Measurements from ENCODE around the gene CFAP90. TPM values are rescaled to one million over a fixed set of nuclear protein-coding genes. Genes with fewer than 3 reads are reported as not detected.

Gene CFAP90
- total RNA-seq, 1 donor from 2014 or later, result not detected

DNA sequence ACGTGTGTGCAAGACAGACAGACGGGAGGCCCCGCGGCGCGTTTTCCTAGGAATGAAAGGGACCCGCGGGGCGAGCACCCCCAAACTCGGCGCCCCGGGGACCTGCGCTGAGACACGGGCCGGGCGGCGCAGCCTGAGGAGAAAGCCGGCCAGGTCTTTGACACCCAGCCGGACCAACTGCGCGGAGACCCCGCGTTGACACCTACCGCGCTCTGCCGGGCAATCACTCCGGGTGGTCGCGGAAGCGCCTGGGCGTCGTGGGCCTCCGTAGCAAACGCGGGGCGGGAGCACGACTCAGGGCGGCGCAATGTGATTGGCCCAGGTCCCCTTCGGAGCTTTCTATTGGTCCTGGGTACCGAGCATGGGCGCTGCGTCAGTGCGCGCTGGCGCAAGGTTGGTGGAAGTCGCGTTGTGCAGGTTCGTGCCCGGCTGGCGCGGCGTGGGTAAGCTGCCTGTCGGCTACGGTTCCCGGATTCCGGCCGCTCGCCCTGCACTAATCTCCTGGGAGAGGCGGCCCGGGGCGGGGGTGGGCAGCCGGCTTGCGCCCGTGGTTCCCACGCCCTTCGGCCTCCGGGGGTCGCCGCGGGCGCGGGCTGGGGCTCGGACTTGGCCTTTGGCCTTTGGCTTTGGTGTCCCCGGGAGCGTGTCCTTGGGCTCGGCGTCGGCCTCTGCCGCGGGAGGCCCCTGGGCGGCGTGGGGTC lies 18.0 kb upstream of the CFAP90 start, which contains the start of the genes FASTKD3 and MTRR:
Gene FASTKD3 (minus strand): TSS at position 259 of the 701 bp plus-strand sequence. CDS start 948 bp downstream, outside the sequence.
Gene MTRR (plus strand): TSS at position 376 of the 701 bp plus-strand sequence. CDS start 1,647 bp downstream, outside the sequence.
- peak within 1 kb of the TSS; percentile 87 for H3K4me3 ChIP-seq (ENCODE audit: low read depth, low read length)
- DNase-seq (ENCODE audit: low read depth), result no peak
- no peak for TF ChIP-seq CTCF (conservative IDR thresholded peaks at IDR 0.05; ENCODE audit: low read depth, low read length)

DNA sequence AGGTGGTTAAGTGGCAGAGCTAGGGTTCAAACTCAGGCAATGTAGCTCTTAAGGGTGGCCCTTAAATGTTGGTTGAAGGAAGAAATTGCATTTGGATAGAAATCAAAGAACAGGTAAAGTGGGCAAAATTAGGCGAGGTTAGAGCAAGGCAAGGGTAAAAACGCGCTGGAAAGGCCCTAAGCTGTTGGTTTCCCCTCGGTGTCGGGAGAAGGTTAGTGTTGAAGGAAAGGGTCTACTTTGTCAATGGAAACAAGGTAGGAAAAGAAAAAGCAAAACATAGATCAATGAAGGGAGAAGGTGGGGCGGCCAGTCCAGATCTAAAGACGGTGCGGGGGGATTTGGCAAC lies 17.5 kb upstream of the CFAP90 start:
- DNase-seq (ENCODE audit: low read depth), result no peak
- TF ChIP-seq CTCF (conservative IDR thresholded peaks at IDR 0.05; ENCODE audit: low read depth, low read length), result no peak
- H3K4me3 ChIP-seq (ENCODE audit: low read depth, low read length), result peak overlapping the region; percentile 87

DNA sequence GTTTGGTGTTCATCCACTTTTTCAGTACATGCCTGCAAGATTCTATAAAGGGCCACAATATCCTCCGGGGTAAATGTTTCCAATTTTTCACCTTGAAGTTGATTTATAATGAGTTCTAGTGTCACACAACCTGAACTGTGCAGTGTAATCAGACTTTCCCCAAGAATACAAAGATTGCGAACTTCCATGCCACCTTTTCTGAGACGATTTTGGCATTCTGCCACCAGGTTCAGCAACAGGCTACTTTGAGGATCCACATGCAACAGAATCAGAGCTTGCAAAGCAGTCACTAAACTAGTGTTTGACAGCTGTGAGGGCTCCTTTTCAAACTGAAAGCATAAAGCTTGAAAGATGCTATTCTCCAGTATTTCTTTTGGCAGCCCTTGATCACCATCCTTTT lies 16.3 kb upstream of the CFAP90 start:
- peak overlapping the region; percentile 87 for H3K4me3 ChIP-seq (ENCODE audit: low read depth, low read length)
- TF ChIP-seq CTCF (conservative IDR thresholded peaks at IDR 0.05; ENCODE audit: low read depth, low read length), result no peak
- DNase-seq (ENCODE audit: low read depth), result no peak

DNA sequence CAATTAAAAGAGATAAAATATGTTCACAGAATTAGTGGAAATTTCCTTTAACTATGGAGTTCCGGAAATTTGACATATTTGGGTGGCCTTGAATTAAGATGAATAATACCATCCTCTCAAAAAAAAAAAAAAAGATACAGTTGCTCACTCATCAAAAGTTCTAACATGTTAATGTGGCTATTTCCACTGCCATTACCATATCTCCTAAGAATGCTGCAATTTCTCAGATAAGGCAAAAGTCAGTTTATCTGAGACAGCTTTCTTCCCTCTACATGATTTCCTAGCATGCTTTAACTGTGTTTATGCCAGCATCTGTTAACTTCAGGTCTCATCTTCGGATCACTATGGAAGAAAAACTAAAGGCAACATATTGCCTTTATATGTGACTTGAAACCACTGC lies 15.3 kb upstream of the CFAP90 start:
- no peak for TF ChIP-seq CTCF (conservative IDR thresholded peaks at IDR 0.05; ENCODE audit: low read depth, low read length)
- H3K4me3 ChIP-seq (ENCODE audit: low read depth, low read length), result no peak overlapping the region
- no peak for DNase-seq (ENCODE audit: low read depth)

GRCh38 chr5:7857926-7858632 lies 7.1 kb upstream of the CFAP90 start:
- TF ChIP-seq CTCF (conservative IDR thresholded peaks at IDR 0.05; ENCODE audit: low read depth, low read length), result no peak
- DNase-seq (ENCODE audit: low read depth), result no peak

GRCh38 chr5:7857361-7857760 lies 6.4 kb upstream of the CFAP90 start:
- DNase-seq (ENCODE audit: low read depth), result no peak
- no peak for TF ChIP-seq CTCF (conservative IDR thresholded peaks at IDR 0.05; ENCODE audit: low read depth, low read length)
- no peak overlapping the region for H3K4me3 ChIP-seq (ENCODE audit: low read depth, low read length)

More at GRCh38 chr5:7857926-7858632, 7.1 kb upstream of the CFAP90 start:
- no peak overlapping the region for H3K4me3 ChIP-seq (ENCODE audit: low read depth, low read length)

All from epithelial cell of proximal tubule (primary cell).